Peyer's patch (tissue), 4 donors: Measurements from ENCODE around the gene ZNF362. TPM values are rescaled to one million over a fixed set of nuclear protein-coding genes. Genes with fewer than 3 reads are reported as not detected.

Experiments
- DNase-seq, 3 donors: peaks; one replicate each; pipeline ENCODE4 v3.0.0-alpha.2; 2017 to 2019
- H3K27ac ChIP-seq, 4 donors: fragments of 200-600 bp; sonication (generic); one replicate each; pipeline ENCODE4 v1.5.1; 2016 to 2019
- H3K27me3 ChIP-seq, 2 donors: fragments of 200-600 bp; sonication (generic); one replicate each; pipeline ENCODE4 v1.5.1; 2019
- H3K36me3 ChIP-seq, 3 donors: fragments of 200-600 bp; sonication (generic); one replicate each; pipeline ENCODE4 v1.5.1; 2016 to 2019
- H3K4me1 ChIP-seq, 4 donors: fragments of 200-600 bp; sonication (generic); one replicate each; pipeline ENCODE4 v1.5.1; 2016 to 2019
- H3K4me3 ChIP-seq, 4 donors: fragments of 200-600 bp; sonication (generic); 1 replicate in 3 of 4; 2 replicates in 1 of 4; pipeline ENCODE4 v1.5.1; 2016 to 2019; ENCODE audit warnings: mild to moderate bottlenecking in 1 of 4
- H3K9me3 ChIP-seq, 4 donors: fragments of 200-600 bp; sonication (generic); one replicate each; pipeline ENCODE4 v1.5.1; 2016 to 2019; ENCODE audit warnings: mild to moderate bottlenecking in 1 of 4
- POLR2A ChIP-seq, 2 donors: fragments of 450-650 bp; IDR thresholded peaks; one replicate each; pipeline ENCODE4 v1.5.1; 2017; ENCODE audit warnings: antibody characterized with exemption in 2 of 2, mild to moderate bottlenecking in 2 of 2, moderate library complexity in 2 of 2
- total RNA-seq, 4 donors: library from RNA; depleted of rRNA; stranded (reverse); fragments of >200 nt; gene quantifications; one replicate each; pipeline ENCODE4 v1.1.0, GENCODE V29; 2016
- TF ChIP-seq, protein P1 (sequence below), 6 experiments: fragments of 450-650 bp in 4 of 6; fragments of 200-600 bp in 2 of 6; sonication (generic) in 1 of 6; IDR thresholded peaks; one replicate each; pipeline ENCODE4 v1.5.1; 2017 to 2019; ENCODE audit warnings: antibody characterized with exemption in 6 of 6, mild to moderate bottlenecking in 3 of 6, moderate library complexity in 1 of 6

ZNF362 gene
- total RNA-seq, 4 donors from 2014 or later = 5.9 to 28.9 (median 8.8) TPM

DNA sequence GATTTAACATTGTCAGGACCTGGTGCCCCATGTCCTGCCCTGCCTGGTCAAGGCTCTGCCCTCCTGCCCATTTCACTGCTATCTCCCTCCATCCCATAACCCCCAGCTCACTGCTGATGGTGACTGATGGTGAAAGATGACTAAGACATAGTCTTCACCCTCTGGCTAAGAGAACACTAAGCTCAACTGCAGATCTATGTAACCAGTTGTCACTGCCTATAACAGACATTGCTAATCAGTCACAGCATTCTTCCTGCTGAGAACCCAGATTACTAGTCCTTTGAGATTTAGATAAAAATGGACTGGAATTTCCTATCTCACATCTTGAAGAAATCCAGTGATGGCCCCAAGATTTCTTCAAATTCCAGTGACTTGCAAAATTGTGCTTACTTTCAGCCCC lies 8.0 kb upstream of the ZNF362 start:
- TF ChIP-seq POLR2A (IDR thresholded peaks at IDR 0.05) = no peak
- TF ChIP-seq, protein P1, sequence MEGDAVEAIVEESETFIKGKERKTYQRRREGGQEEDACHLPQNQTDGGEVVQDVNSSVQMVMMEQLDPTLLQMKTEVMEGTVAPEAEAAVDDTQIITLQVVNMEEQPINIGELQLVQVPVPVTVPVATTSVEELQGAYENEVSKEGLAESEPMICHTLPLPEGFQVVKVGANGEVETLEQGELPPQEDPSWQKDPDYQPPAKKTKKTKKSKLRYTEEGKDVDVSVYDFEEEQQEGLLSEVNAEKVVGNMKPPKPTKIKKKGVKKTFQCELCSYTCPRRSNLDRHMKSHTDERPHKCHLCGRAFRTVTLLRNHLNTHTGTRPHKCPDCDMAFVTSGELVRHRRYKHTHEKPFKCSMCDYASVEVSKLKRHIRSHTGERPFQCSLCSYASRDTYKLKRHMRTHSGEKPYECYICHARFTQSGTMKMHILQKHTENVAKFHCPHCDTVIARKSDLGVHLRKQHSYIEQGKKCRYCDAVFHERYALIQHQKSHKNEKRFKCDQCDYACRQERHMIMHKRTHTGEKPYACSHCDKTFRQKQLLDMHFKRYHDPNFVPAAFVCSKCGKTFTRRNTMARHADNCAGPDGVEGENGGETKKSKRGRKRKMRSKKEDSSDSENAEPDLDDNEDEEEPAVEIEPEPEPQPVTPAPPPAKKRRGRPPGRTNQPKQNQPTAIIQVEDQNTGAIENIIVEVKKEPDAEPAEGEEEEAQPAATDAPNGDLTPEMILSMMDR (IDR thresholded peaks at IDR 0.05) = no peak

DNA sequence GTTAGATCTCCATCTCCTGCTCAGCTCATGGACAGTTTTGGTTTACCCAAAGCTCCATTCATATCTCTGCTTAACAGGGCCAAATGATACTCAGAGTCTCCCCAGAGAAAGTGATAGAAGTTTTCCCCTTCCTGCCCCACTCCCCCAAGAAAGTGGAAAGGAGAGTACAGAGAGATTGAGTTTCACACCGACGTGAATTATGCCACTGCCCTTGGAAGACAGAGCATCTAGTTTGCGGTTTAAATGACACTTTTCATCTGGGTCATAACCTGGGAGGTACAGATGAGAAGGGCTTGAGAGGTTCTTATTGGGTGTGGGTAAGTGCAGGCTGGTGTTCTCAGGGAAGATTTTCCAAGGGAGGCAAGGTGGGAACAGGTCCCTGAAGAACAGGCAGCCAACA lies 6.9 kb upstream of the ZNF362 start:
- Histone ChIP-seq H3K27me3 (no peaks in the 10 kb centered on the region), H3K27ac (no peak overlapping the region), H3K9me3 (no peaks in the 10 kb centered on the region), H3K4me3 (no peak overlapping the region), H3K36me3 (no peaks in the 10 kb centered on the region), H3K4me1 (no peaks in the 10 kb centered on the region)
- no peak for DNase-seq
- TF ChIP-seq, protein P1 (IDR thresholded peaks at IDR 0.05) = no peak
- no peak for TF ChIP-seq POLR2A (IDR thresholded peaks at IDR 0.05)

More for the DNA sequence above, 8.0 kb upstream of the ZNF362 start:
- Histone ChIP-seq H3K36me3 (no peaks in the 10 kb centered on the region), H3K9me3 (no peaks in the 10 kb centered on the region), H3K27me3 (no peaks in the 10 kb centered on the region), H3K4me1 (no peaks in the 10 kb centered on the region), H3K4me3 (no peak overlapping the region), H3K27ac (no peak overlapping the region)
- DNase-seq = no peak

- no peak overlapping the region for H3K27ac ChIP-seq
Observed at GRCh38 chr1:33250217-33250616, 6.1 kb upstream of the ZNF362 start.

GRCh38 chr1:33250724-33251123 lies 5.6 kb upstream of the ZNF362 start:
- Histone ChIP-seq H3K36me3 (no peaks in the 10 kb centered on the region), H3K9me3 (no peaks in the 10 kb centered on the region), H3K27me3 (no peaks in the 10 kb centered on the region), H3K27ac (no peak overlapping the region), H3K4me1 (peaks cover 0 to 3% (median 0%) of the 10 kb centered on the region in 4 donors), H3K4me3 (no peak overlapping the region)
- no peak for TF ChIP-seq POLR2A (IDR thresholded peaks at IDR 0.05)
- TF ChIP-seq, protein P1 (IDR thresholded peaks at IDR 0.05) = no peak
- DNase-seq = no peak

More at GRCh38 chr1:33250217-33250616, 6.1 kb upstream of the ZNF362 start:
- TF ChIP-seq, protein P1 (IDR thresholded peaks at IDR 0.05) = no peak
- TF ChIP-seq POLR2A (IDR thresholded peaks at IDR 0.05) = no peak
- no peak for DNase-seq
- no peaks in the 10 kb centered on the region for H3K36me3 ChIP-seq
- no peaks in the 10 kb centered on the region for H3K4me1 ChIP-seq
- H3K27me3 ChIP-seq = no peaks in the 10 kb centered on the region
- no peak overlapping the region for H3K4me3 ChIP-seq
- H3K9me3 ChIP-seq = no peaks in the 10 kb centered on the region

DNA sequence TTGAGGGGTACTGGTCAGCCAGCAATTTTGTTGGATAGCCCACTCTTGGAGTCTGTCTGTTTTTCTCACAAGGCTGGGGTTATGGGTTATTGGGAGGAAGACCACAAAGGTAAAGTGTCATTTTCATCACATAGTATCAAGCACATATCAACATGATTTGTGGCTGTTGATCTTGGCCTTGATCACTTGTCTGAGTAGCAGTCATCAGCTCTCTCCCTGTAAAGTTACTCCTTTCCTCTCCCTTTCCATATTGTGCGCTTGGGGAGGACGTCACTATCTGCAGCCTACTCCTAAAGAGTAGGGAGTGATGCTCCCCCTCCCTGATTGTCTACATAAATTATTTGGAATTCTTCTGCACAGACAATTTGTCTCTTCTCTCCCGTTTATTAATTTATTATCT lies 1.8 kb upstream of the ZNF362 start:
- H3K27me3 ChIP-seq = no peaks in the 10 kb centered on the region
- no peak for DNase-seq
- no peaks in the 10 kb centered on the region for H3K9me3 ChIP-seq
- no peak overlapping the region for H3K27ac ChIP-seq
- H3K36me3 ChIP-seq = no peaks in the 10 kb centered on the region
- no peak overlapping the region for H3K4me3 ChIP-seq
- TF ChIP-seq, protein P1 (IDR thresholded peaks at IDR 0.05) = no peak
- TF ChIP-seq POLR2A (IDR thresholded peaks at IDR 0.05) = no peak
- H3K4me1 ChIP-seq = peaks cover 0 to 19% (median 12%) of the 10 kb centered on the region in 4 donors
